Activated CD4-positive, alpha-beta memory T cell treated with anti-CD3 and anti-CD28 coated beads for 36 hours (primary cell): Measurements from ENCODE around the gene TENT5C. TPM values are rescaled to one million over a fixed set of nuclear protein-coding genes. Genes with fewer than 3 reads are reported as not detected.

Source experiments
- CTCF ChIA-PET: fragments of 350-600 bp; sonication (Branson Sonifier 250); formaldehyde crosslinking; loops from one replicate; lab custom pipeline; 2021; ENCODE audit warnings: antibody characterized with exemption, inconsistent platforms; lab: Charles Lee
- POLR2A ChIA-PET: fragments of 350-600 bp; sonication (Branson Sonifier 250); formaldehyde crosslinking; loops from one replicate; lab custom pipeline; 2021; ENCODE audit warnings: antibody characterized with exemption; lab: Charles Lee
- DNase-seq: peaks from one replicate; pipeline ENCODE4 v3.0.0-alpha.2; 2020
- H3K27ac Mint-ChIP-seq: one replicate; pipeline ENCODE4 v1.8.0; 2021; ENCODE audit warnings: mixed read lengths
- H3K27me3 Mint-ChIP-seq: one replicate; pipeline ENCODE4 v1.8.0; 2021; ENCODE audit warnings: mixed read lengths
- H3K36me3 Mint-ChIP-seq: one replicate; pipeline ENCODE4 v1.8.0; 2021; ENCODE audit warnings: mixed read lengths
- H3K4me1 Mint-ChIP-seq: one replicate; pipeline ENCODE4 v1.8.0; 2021; ENCODE audit warnings: low read depth, mixed read lengths
- H3K4me3 Mint-ChIP-seq: one replicate; pipeline ENCODE4 v1.8.0; 2021; ENCODE audit warnings: mild to moderate bottlenecking, mixed read lengths
- H3K9me3 Mint-ChIP-seq: one replicate; pipeline ENCODE4 v1.8.0; 2021; ENCODE audit warnings: mixed read lengths
- intact Hi-C: fragments of 100-400 bp; cut with micrococcal nuclease; formaldehyde crosslinking; loops from one replicate; pipeline ENCODE4 v1.15.1; 2023
- total RNA-seq, 2 experiments: library from RNA; stranded (reverse); gene quantifications; one replicate each; pipeline ENCODE4 v1.2.3, GENCODE V29; 2021

The TENT5C gene
- total RNA-seq, 2 experiments from 2014 or later: 13.8 to 14.0 TPM

GRCh38 chr1:117574161-117574835 lies 31.6 kb upstream of the TENT5C start:
- no peaks in the 10 kb centered on the region for H3K9me3 Mint-ChIP-seq
- ChIA-PET CTCF (interaction anchor here (1.0 kb wide), 1 partner anchor 100 kb away, joined by 3 read pairs; no protein-coding TSS in a partner anchor), POLR2A (no interaction called here)
- intact Hi-C loops: no loop called here
- no peak for DNase-seq
- no peaks in the 10 kb centered on the region for H3K27me3 Mint-ChIP-seq
- H3K4me3 Mint-ChIP-seq: no peak overlapping the region
- H3K36me3 Mint-ChIP-seq: no peaks in the 10 kb centered on the region
- H3K27ac Mint-ChIP-seq: no peak overlapping the region
- peaks cover 21% of the 10 kb centered on the region for H3K4me1 Mint-ChIP-seq

- H3K4me3 Mint-ChIP-seq: no peak overlapping the region
- CTCF ChIA-PET: interaction anchor here (0.9 kb wide), 1 partner anchor 99 kb away, joined by 3 read pairs; no protein-coding TSS in a partner anchor
- POLR2A ChIA-PET: no interaction called here
- no peak for DNase-seq
- H3K27me3 Mint-ChIP-seq: no peaks in the 10 kb centered on the region
- no peaks in the 10 kb centered on the region for H3K36me3 Mint-ChIP-seq
- intact Hi-C loops: no loop called here
- no peak overlapping the region for H3K27ac Mint-ChIP-seq
- no peaks in the 10 kb centered on the region for H3K9me3 Mint-ChIP-seq
- peaks cover 21% of the 10 kb centered on the region for H3K4me1 Mint-ChIP-seq
Measured at GRCh38 chr1:117575586-117576225, 30.1 kb upstream of the TENT5C start.

GRCh38 chr1:117576236-117576635 lies 29.6 kb upstream of the TENT5C start:
- Mint-ChIP-seq H3K9me3 (no peaks in the 10 kb centered on the region), H3K4me3 (no peak overlapping the region), H3K27ac (no peak overlapping the region), H3K4me1 (peaks cover 21% of the 10 kb centered on the region), H3K27me3 (no peaks in the 10 kb centered on the region), H3K36me3 (no peaks in the 10 kb centered on the region)
- CTCF ChIA-PET: interaction anchor here (0.9 kb wide), 1 partner anchor 99 kb away, joined by 3 read pairs; no protein-coding TSS in a partner anchor
- intact Hi-C loops: no loop called here
- no peak for DNase-seq
- POLR2A ChIA-PET: no interaction called here

GRCh38 chr1:117577191-117577885 lies 28.5 kb upstream of the TENT5C start:
- ChIA-PET CTCF (no interaction called here), POLR2A (no interaction called here)
- H3K9me3 Mint-ChIP-seq: no peaks in the 10 kb centered on the region
- no peak overlapping the region for H3K4me3 Mint-ChIP-seq
- H3K4me1 Mint-ChIP-seq: peaks cover 13% of the 10 kb centered on the region
- no peaks in the 10 kb centered on the region for H3K36me3 Mint-ChIP-seq
- no peaks in the 10 kb centered on the region for H3K27me3 Mint-ChIP-seq
- H3K27ac Mint-ChIP-seq: no peak overlapping the region
- no peak for DNase-seq
- intact Hi-C loops: no loop called here

- H3K27me3 Mint-ChIP-seq: no peaks in the 10 kb centered on the region
- intact Hi-C loops: no loop called here
- CTCF ChIA-PET: no interaction called here
- DNase-seq: no peak
- peaks cover 1% of the 10 kb centered on the region for H3K4me1 Mint-ChIP-seq
- H3K9me3 Mint-ChIP-seq: no peaks in the 10 kb centered on the region
- POLR2A ChIA-PET: no interaction called here
- H3K4me3 Mint-ChIP-seq: no peak overlapping the region
- H3K36me3 Mint-ChIP-seq: no peaks in the 10 kb centered on the region
- no peak overlapping the region for H3K27ac Mint-ChIP-seq
Measured at GRCh38 chr1:117578466-117578865, 27.4 kb upstream of the TENT5C start.

GRCh38 chr1:117579221-117579906 lies 26.5 kb upstream of the TENT5C start:
- CTCF ChIA-PET: interaction anchor here (1.6 kb wide), 1 partner anchor 44 kb away, joined by 3 read pairs; no protein-coding TSS in a partner anchor
- H3K4me3 Mint-ChIP-seq: no peak overlapping the region
- POLR2A ChIA-PET: interaction anchor here (1.2 kb wide), 1 partner anchor 8 kb away, joined by 4 read pairs; no protein-coding TSS in a partner anchor
- no peaks in the 10 kb centered on the region for H3K27me3 Mint-ChIP-seq
- DNase-seq: no peak
- no peaks in the 10 kb centered on the region for H3K9me3 Mint-ChIP-seq
- intact Hi-C loops: no loop called here
- H3K27ac Mint-ChIP-seq: no peak overlapping the region
- H3K4me1 Mint-ChIP-seq: no peaks in the 10 kb centered on the region
- H3K36me3 Mint-ChIP-seq: no peaks in the 10 kb centered on the region

- POLR2A ChIA-PET: interaction anchor here (1.2 kb wide), 1 partner anchor 9 kb away, joined by 4 read pairs; no protein-coding TSS in a partner anchor
- DNase-seq: no peak
- Mint-ChIP-seq H3K27me3 (no peaks in the 10 kb centered on the region), H3K27ac (no peak overlapping the region), H3K9me3 (no peaks in the 10 kb centered on the region), H3K4me1 (no peaks in the 10 kb centered on the region), H3K4me3 (no peak overlapping the region), H3K36me3 (no peaks in the 10 kb centered on the region)
- intact Hi-C loops: no loop called here
- CTCF ChIA-PET: interaction anchor here (1.1 to 2.2 kb wide), 3 partner anchors 45 to 174 kb away, joined by 3 to 5 read pairs (median 5); no protein-coding TSS in a partner anchor
Measured at GRCh38 chr1:117580436-117580835, 25.4 kb upstream of the TENT5C start.

- no peak overlapping the region for H3K27ac Mint-ChIP-seq
- H3K9me3 Mint-ChIP-seq: no peaks in the 10 kb centered on the region
- H3K4me1 Mint-ChIP-seq: no peaks in the 10 kb centered on the region
- no peaks in the 10 kb centered on the region for H3K36me3 Mint-ChIP-seq
- intact Hi-C loops: no loop called here
- H3K4me3 Mint-ChIP-seq: no peak overlapping the region
- ChIA-PET CTCF (interaction anchor here (1.1 to 2.2 kb wide), 3 partner anchors 45 to 173 kb away, joined by 3 to 5 read pairs (median 5); no protein-coding TSS in a partner anchor), POLR2A (interaction anchor here (0.5 to 1.2 kb wide), 2 partner anchors 10 to 169 kb away, joined by 3 to 4 read pairs; no protein-coding TSS in a partner anchor)
- no peak for DNase-seq
- no peaks in the 10 kb centered on the region for H3K27me3 Mint-ChIP-seq
Measured at GRCh38 chr1:117580882-117581281, 25.0 kb upstream of the TENT5C start.

GRCh38 chr1:117581391-117581943 lies 24.4 kb upstream of the TENT5C start:
- POLR2A ChIA-PET: interaction anchor here (0.5 kb wide), 1 partner anchor 169 kb away, joined by 3 read pairs; no protein-coding TSS in a partner anchor

GRCh38 chr1:117582451-117582850 lies 23.4 kb upstream of the TENT5C start:
- no peak for DNase-seq
- ChIA-PET POLR2A (no interaction called here), CTCF (interaction anchor here (2.2 kb wide), 1 partner anchor 92 kb away, joined by 5 read pairs; no protein-coding TSS in a partner anchor)
- Mint-ChIP-seq H3K4me3 (no peak overlapping the region), H3K27ac (no peak overlapping the region), H3K27me3 (no peaks in the 10 kb centered on the region), H3K36me3 (no peaks in the 10 kb centered on the region), H3K9me3 (no peaks in the 10 kb centered on the region), H3K4me1 (no peaks in the 10 kb centered on the region)
- intact Hi-C loops: no loop called here

More at GRCh38 chr1:117581391-117581943, 24.4 kb upstream of the TENT5C start:
- H3K27me3 Mint-ChIP-seq: no peaks in the 10 kb centered on the region
- no peaks in the 10 kb centered on the region for H3K36me3 Mint-ChIP-seq
- DNase-seq: no peak
- CTCF ChIA-PET: interaction anchor here (2.2 kb wide), 1 partner anchor 93 kb away, joined by 5 read pairs; no protein-coding TSS in a partner anchor
- no peak overlapping the region for H3K4me3 Mint-ChIP-seq
- no peaks in the 10 kb centered on the region for H3K4me1 Mint-ChIP-seq
- intact Hi-C loops: no loop called here
- no peak overlapping the region for H3K27ac Mint-ChIP-seq
- H3K9me3 Mint-ChIP-seq: no peaks in the 10 kb centered on the region

- no peak overlapping the region for H3K27ac Mint-ChIP-seq
- H3K4me1 Mint-ChIP-seq: no peaks in the 10 kb centered on the region
- no peak overlapping the region for H3K4me3 Mint-ChIP-seq
- intact Hi-C loops: no loop called here
- no peaks in the 10 kb centered on the region for H3K27me3 Mint-ChIP-seq
- ChIA-PET CTCF (no interaction called here), POLR2A (no interaction called here)
- H3K9me3 Mint-ChIP-seq: no peaks in the 10 kb centered on the region
- DNase-seq: no peak
- H3K36me3 Mint-ChIP-seq: no peaks in the 10 kb centered on the region
Measured at GRCh38 chr1:117583247-117583646, 22.6 kb upstream of the TENT5C start.
